ENCODE results near the gene RTP4. TPM values are rescaled to one million over a fixed set of nuclear protein-coding genes. Genes with fewer than 3 reads are reported as not detected.

The RTP4 gene
- total and polyA plus RNA-seq, 4 donors: 1.1 to 3.5 (median 2.2) TPM

GRCh38 chr3:187359798-187360486 is 8.2 kb upstream of the RTP4 start:
- intact Hi-C loops (cut with DNase I): no loop called here
- 79 to 85% methylated on average over 7 of the region's 7 CpGs for WGBS, 2 donors

GRCh38 chr3:187360596-187360995 is 7.6 kb upstream of the RTP4 start:
- no peaks in the 10 kb centered on the region for H3K4me1 ChIP-seq (ENCODE audit: control insufficient read depth in 1 of 2, insufficient read depth in 2 of 2, low read length in 2 of 2)
- no peak overlapping the region for H3K4me3 ChIP-seq (ENCODE audit: low read length in 2 of 2)
- DNase-seq (no peak), ATAC-seq (ENCODE audit: low FRiP score) (no peak)
- no peak overlapping the region for H3K27ac ChIP-seq (ENCODE audit: low read depth in 1 of 2, low read length in 2 of 2)
- 62 to 66% methylated on average over 3 of the region's 3 CpGs for WGBS, 2 donors
- peaks cover 0 to 5% of the 10 kb centered on the region in 2 donors for H3K27me3 ChIP-seq (ENCODE audit: control insufficient read depth in 1 of 2, insufficient read depth in 2 of 2, low read length in 1 of 2)
- no peaks in the 10 kb centered on the region for H3K9me3 ChIP-seq (ENCODE audit: control insufficient read depth, low read length)
- no peaks in the 10 kb centered on the region for H3K36me3 ChIP-seq (ENCODE audit: control insufficient read depth in 1 of 2, insufficient read depth in 2 of 2, low read length in 1 of 2)
- intact Hi-C loops (cut with DNase I): no loop called here

More at GRCh38 chr3:187359798-187360486, 8.2 kb upstream of the RTP4 start:
- no peak for ATAC-seq (ENCODE audit: low FRiP score)
- Histone ChIP-seq H3K27ac (ENCODE audit: low read depth in 1 of 2, low read length in 2 of 2) (no peak overlapping the region), H3K27me3 (ENCODE audit: control insufficient read depth in 1 of 2, insufficient read depth in 2 of 2, low read length in 1 of 2) (peaks cover 0 to 5% of the 10 kb centered on the region in 2 donors), H3K4me1 (ENCODE audit: control insufficient read depth in 1 of 2, insufficient read depth in 2 of 2, low read length in 2 of 2) (no peaks in the 10 kb centered on the region), H3K9me3 (ENCODE audit: control insufficient read depth, low read length) (no peaks in the 10 kb centered on the region), H3K4me3 (ENCODE audit: low read length in 2 of 2) (no peak overlapping the region), H3K36me3 (ENCODE audit: control insufficient read depth in 1 of 2, insufficient read depth in 2 of 2, low read length in 1 of 2) (no peaks in the 10 kb centered on the region)
- DNase-seq: no peak

- no peak overlapping the region for H3K4me3 ChIP-seq (ENCODE audit: low read length in 2 of 2)
- peaks cover 0 to 3% of the 10 kb centered on the region in 2 donors for H3K27me3 ChIP-seq (ENCODE audit: control insufficient read depth in 1 of 2, insufficient read depth in 2 of 2, low read length in 1 of 2)
- no peak overlapping the region for H3K27ac ChIP-seq (ENCODE audit: low read depth in 1 of 2, low read length in 2 of 2)
- ATAC-seq (ENCODE audit: low FRiP score): no peak
- DNase-seq: no peak
- WGBS, 2 donors: 29 to 38% methylated on average over 2 of the region's 2 CpGs
- intact Hi-C loops (cut with DNase I): no loop called here
- H3K4me1 ChIP-seq (ENCODE audit: control insufficient read depth in 1 of 2, insufficient read depth in 2 of 2, low read length in 2 of 2): no peaks in the 10 kb centered on the region
- H3K36me3 ChIP-seq (ENCODE audit: control insufficient read depth in 1 of 2, insufficient read depth in 2 of 2, low read length in 1 of 2): no peaks in the 10 kb centered on the region
- H3K9me3 ChIP-seq (ENCODE audit: control insufficient read depth, low read length): no peaks in the 10 kb centered on the region
These were observed 6.3 kb upstream of the RTP4 start for GRCh38 chr3:187361835-187362234.

- no peak overlapping the region for H3K4me3 ChIP-seq (ENCODE audit: low read length in 2 of 2)
These were observed 553 bp upstream of the RTP4 start for GRCh38 chr3:187367561-187368103.

GRCh38 chr3:187369089-187369447 is 883 bp downstream of the RTP4 start:
- DNase-seq: no peak
- H3K9me3 ChIP-seq (ENCODE audit: control insufficient read depth, low read length): no peaks in the 10 kb centered on the region
- intact Hi-C loops (cut with DNase I): no loop called here
- H3K36me3 ChIP-seq (ENCODE audit: control insufficient read depth in 1 of 2, insufficient read depth in 2 of 2, low read length in 1 of 2): peaks cover 1 to 3% of the 10 kb centered on the region in 2 donors
- H3K4me3 ChIP-seq (ENCODE audit: low read length in 2 of 2): peak overlapping the region; percentile 68 to 69
- no peaks in the 10 kb centered on the region for H3K27me3 ChIP-seq (ENCODE audit: control insufficient read depth in 1 of 2, insufficient read depth in 2 of 2, low read length in 1 of 2)
- no peak overlapping the region for H3K27ac ChIP-seq (ENCODE audit: low read depth in 1 of 2, low read length in 2 of 2)
- 70 to 78% methylated on average over 1 of the region's 1 CpG for WGBS, 2 donors
- peaks cover 0 to 1% of the 10 kb centered on the region in 2 donors for H3K4me1 ChIP-seq (ENCODE audit: control insufficient read depth in 1 of 2, insufficient read depth in 2 of 2, low read length in 2 of 2)
- ATAC-seq (ENCODE audit: low FRiP score): peak; percentile 21

More at GRCh38 chr3:187367561-187368103, 553 bp upstream of the RTP4 start:
- Histone ChIP-seq H3K4me1 (ENCODE audit: control insufficient read depth in 1 of 2, insufficient read depth in 2 of 2, low read length in 2 of 2) (no peaks in the 10 kb centered on the region), H3K27me3 (ENCODE audit: control insufficient read depth in 1 of 2, insufficient read depth in 2 of 2, low read length in 1 of 2) (no peaks in the 10 kb centered on the region), H3K36me3 (ENCODE audit: control insufficient read depth in 1 of 2, insufficient read depth in 2 of 2, low read length in 1 of 2) (peaks cover 0 to 3% of the 10 kb centered on the region in 2 donors), H3K27ac (ENCODE audit: low read depth in 1 of 2, low read length in 2 of 2) (peak overlapping the region in 1 of 2 donors; percentile 13), H3K9me3 (ENCODE audit: control insufficient read depth, low read length) (no peaks in the 10 kb centered on the region)
- WGBS, 2 donors: 94 to 95% methylated on average over 29 of the region's 29 CpGs
- ATAC-seq (ENCODE audit: low FRiP score) (no peak), DNase-seq (peak; percentile 48 to 73)
- intact Hi-C loops (cut with DNase I): no loop called here

GRCh38 chr3:187370051-187370450 is 1.9 kb downstream of the RTP4 start:
- no peak overlapping the region for H3K4me3 ChIP-seq (ENCODE audit: low read length in 2 of 2)

GRCh38 chr3:187375581-187375980 is 7.4 kb downstream of the RTP4 start:
- H3K4me3 ChIP-seq (ENCODE audit: low read length in 2 of 2): no peak overlapping the region
- peaks cover 1 to 3% of the 10 kb centered on the region in 2 donors for H3K36me3 ChIP-seq (ENCODE audit: control insufficient read depth in 1 of 2, insufficient read depth in 2 of 2, low read length in 1 of 2)
- H3K9me3 ChIP-seq (ENCODE audit: control insufficient read depth, low read length): peaks cover 5% of the 10 kb centered on the region
- peaks cover 0 to 1% of the 10 kb centered on the region in 2 donors for H3K4me1 ChIP-seq (ENCODE audit: control insufficient read depth in 1 of 2, insufficient read depth in 2 of 2, low read length in 2 of 2)
- 86 to 90% methylated on average over 5 of the region's 5 CpGs for WGBS, 2 donors
- intact Hi-C loops (cut with DNase I): no loop called here
- ATAC-seq (ENCODE audit: low FRiP score) (no peak), DNase-seq (no peak)
- H3K27ac ChIP-seq (ENCODE audit: low read depth in 1 of 2, low read length in 2 of 2): no peak overlapping the region
- H3K27me3 ChIP-seq (ENCODE audit: control insufficient read depth in 1 of 2, insufficient read depth in 2 of 2, low read length in 1 of 2): no peaks in the 10 kb centered on the region

More at GRCh38 chr3:187370051-187370450, 1.9 kb downstream of the RTP4 start:
- intact Hi-C loops (cut with DNase I): no loop called here
- ATAC-seq (ENCODE audit: low FRiP score): no peak
- H3K4me1 ChIP-seq (ENCODE audit: control insufficient read depth in 1 of 2, insufficient read depth in 2 of 2, low read length in 2 of 2): peaks cover 0 to 1% of the 10 kb centered on the region in 2 donors
- H3K9me3 ChIP-seq (ENCODE audit: control insufficient read depth, low read length): no peaks in the 10 kb centered on the region
- H3K27me3 ChIP-seq (ENCODE audit: control insufficient read depth in 1 of 2, insufficient read depth in 2 of 2, low read length in 1 of 2): no peaks in the 10 kb centered on the region
- H3K36me3 ChIP-seq (ENCODE audit: control insufficient read depth in 1 of 2, insufficient read depth in 2 of 2, low read length in 1 of 2): peaks cover 1 to 3% of the 10 kb centered on the region in 2 donors
- no peak for DNase-seq
- 95 to 96% methylated on average over 3 of the region's 3 CpGs for WGBS, 2 donors
- H3K27ac ChIP-seq (ENCODE audit: low read depth in 1 of 2, low read length in 2 of 2): no peak overlapping the region

- Histone ChIP-seq H3K27ac (ENCODE audit: low read depth in 1 of 2, low read length in 2 of 2) (no peak overlapping the region), H3K4me1 (ENCODE audit: control insufficient read depth in 1 of 2, insufficient read depth in 2 of 2, low read length in 2 of 2) (peaks cover 0 to 1% of the 10 kb centered on the region in 2 donors), H3K4me3 (ENCODE audit: low read length in 2 of 2) (no peak overlapping the region), H3K27me3 (ENCODE audit: control insufficient read depth in 1 of 2, insufficient read depth in 2 of 2, low read length in 1 of 2) (no peaks in the 10 kb centered on the region), H3K9me3 (ENCODE audit: control insufficient read depth, low read length) (peaks cover 5% of the 10 kb centered on the region), H3K36me3 (ENCODE audit: control insufficient read depth in 1 of 2, insufficient read depth in 2 of 2, low read length in 1 of 2) (peaks cover 0 to 1% of the 10 kb centered on the region in 2 donors)
- intact Hi-C loops (cut with DNase I): no loop called here
- no peak for ATAC-seq (ENCODE audit: low FRiP score)
- DNase-seq: no peak
- WGBS, 2 donors: 71% methylated on average over 1 of the region's 1 CpG
These were observed 9.7 kb downstream of the RTP4 start for GRCh38 chr3:187377842-187378241.

- no peak for ATAC-seq (ENCODE audit: low FRiP score)
- intact Hi-C loops (cut with DNase I): no loop called here
- 72 to 79% methylated on average over 8 of the region's 8 CpGs for WGBS, 2 donors
- Histone ChIP-seq H3K4me1 (ENCODE audit: control insufficient read depth in 1 of 2, insufficient read depth in 2 of 2, low read length in 2 of 2) (no peaks in the 10 kb centered on the region), H3K4me3 (ENCODE audit: low read length in 2 of 2) (no peak overlapping the region), H3K27ac (ENCODE audit: low read depth in 1 of 2, low read length in 2 of 2) (no peak overlapping the region), H3K9me3 (ENCODE audit: control insufficient read depth, low read length) (no peaks in the 10 kb centered on the region), H3K36me3 (ENCODE audit: control insufficient read depth in 1 of 2, insufficient read depth in 2 of 2, low read length in 1 of 2) (no peaks in the 10 kb centered on the region), H3K27me3 (ENCODE audit: control insufficient read depth in 1 of 2, insufficient read depth in 2 of 2, low read length in 1 of 2) (no peaks in the 10 kb centered on the region)
- no peak for DNase-seq
These were observed 14.5 kb downstream of the RTP4 start for GRCh38 chr3:187382609-187383151.

Data from aorta (tissue), 5 donors.